Ecto neural progenitor cell (in vitro differentiated cells): Measurements from ENCODE around the gene ZDHHC23.

Experiments used
- DNase-seq: peaks from one replicate; pipeline ENCODE4 v3.0.0-alpha.2; 2018; ENCODE audit warnings: low spot score

The ZDHHC23 gene

DNA sequence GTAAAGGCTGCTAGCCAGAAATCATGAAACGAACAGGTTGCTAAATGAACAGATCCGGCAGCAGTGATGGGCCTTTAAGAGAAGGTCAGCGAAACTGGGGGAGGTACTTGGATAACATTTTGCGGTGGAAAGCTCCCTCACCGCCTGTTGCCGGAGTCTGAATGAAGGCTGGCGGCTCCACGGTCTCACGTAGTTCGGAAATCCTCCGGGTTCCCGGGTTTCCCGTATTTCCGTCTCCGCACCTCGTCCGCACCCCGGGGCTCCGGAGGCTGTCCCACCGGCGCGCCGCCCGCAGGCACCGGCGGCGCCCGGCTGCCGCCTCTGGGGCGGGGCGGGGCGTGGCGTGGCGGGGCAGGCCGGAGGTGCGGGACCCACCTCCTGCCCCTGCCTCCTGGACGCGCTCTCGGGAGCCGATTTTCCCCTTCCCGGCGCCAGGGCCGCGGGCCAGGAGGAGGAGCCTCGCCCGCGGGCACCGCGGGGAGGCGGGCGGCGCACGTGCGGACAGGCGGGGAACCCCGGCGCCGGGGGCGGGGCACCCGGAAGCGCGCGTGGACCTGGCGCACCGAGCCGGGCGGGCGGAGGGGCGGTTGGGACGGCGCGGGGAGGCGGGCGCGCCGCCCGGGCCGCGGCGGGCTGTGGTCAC lies at the start of gene ZDHHC23:
TSS of gene ZDHHC23 (plus strand) at position 642 of the 643 bp plus-strand sequence. CDS start 790 bp downstream, outside the sequence.
- DNase-seq = peak; percentile 79

GRCh38 chr3:113898892-113899291 lies 48.9 kb upstream of the ZDHHC23 start:
- no peak for DNase-seq

- no peak for DNase-seq
These were observed 41.2 kb upstream of the ZDHHC23 start for GRCh38 chr3:113906568-113907140.

GRCh38 chr3:113908133-113908532 lies 39.7 kb upstream of the ZDHHC23 start:
- no peak for DNase-seq

GRCh38 chr3:113910966-113911365 lies 36.8 kb upstream of the ZDHHC23 start:
- DNase-seq = no peak

DNA sequence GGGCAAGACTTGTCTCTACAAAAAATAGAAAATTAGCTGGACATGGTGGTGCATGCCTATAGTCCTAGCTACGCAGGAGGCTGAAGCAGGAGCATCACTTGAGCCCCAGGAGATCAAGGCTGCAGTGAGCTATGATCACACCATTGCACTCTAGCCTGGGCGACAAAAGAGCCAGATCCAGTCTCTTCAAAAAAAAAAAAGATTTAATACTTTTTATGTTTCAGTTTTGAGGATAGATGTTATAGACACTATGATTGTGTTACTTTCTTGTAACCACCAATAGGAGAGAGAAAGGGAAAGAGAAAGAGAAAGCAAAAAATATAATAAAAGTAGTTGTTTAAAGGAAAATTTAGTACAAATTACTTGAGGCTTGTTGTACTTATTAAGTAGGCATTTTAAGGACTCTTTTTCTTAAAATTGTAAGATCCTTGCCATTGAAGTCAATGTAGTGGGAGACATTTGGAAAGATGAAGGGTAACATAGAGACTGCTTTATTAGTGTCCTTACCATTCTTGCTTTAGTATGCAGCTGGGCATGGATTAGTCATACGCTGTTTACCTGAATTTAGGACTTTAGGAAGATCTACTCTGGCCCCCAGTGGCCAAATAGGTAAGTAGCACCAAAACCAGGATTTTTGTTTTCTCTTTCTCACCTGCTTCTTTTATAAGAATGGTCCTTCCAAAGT lies 35.1 kb upstream of the ZDHHC23 start:
- DNase-seq = no peak

- DNase-seq = no peak
These were observed 33.2 kb upstream of the ZDHHC23 start for GRCh38 chr3:113914646-113915045.

DNA sequence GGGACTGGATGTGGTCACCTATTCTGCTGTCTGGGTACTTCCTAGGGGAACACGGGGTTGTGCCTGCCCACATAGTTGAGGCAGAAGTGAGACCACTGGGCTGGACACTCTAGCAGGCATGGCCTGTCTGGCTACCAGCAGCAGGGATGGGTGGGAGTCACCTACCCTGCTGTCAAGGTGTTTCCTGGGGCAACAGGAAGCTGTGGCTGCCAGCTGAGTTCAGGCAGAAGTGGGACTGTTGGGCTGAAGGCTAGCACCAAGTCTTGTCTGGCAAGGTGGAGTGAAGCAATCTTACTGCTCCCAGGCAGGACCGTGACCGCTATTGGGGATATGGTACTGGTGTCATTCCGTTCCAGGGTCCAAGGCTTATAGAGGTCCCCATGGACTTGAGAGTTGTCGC lies 20.3 kb upstream of the ZDHHC23 start:
- no peak for DNase-seq

GRCh38 chr3:113946831-113947230 lies 982 bp upstream of the ZDHHC23 start:
- no peak for DNase-seq

- peak; percentile 74 for DNase-seq
These were observed 453 bp downstream of the ZDHHC23 start for GRCh38 chr3:113948015-113948917.

DNA sequence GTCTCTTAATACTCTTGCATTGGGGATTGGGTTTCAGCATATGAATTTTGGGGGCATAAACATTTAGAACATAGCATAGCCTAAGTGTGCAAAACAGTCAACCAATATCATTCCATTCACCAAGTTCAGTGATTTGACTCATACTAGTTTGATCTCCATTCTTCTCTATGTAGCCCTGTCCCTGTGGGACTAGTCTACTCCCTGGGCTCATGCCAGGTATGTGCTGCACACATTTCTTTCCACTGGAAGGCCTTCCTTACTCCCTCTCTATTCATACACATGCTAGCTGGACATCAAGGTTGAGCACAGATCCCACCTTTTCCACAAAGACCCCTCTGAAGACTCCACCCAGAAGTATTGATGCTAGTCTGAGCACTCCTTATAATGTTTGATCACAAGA lies 5.1 kb downstream of the ZDHHC23 start:
- no peak for DNase-seq

- no peak for DNase-seq
These were observed 5.9 kb downstream of the ZDHHC23 start for GRCh38 chr3:113953677-113954076.

DNA sequence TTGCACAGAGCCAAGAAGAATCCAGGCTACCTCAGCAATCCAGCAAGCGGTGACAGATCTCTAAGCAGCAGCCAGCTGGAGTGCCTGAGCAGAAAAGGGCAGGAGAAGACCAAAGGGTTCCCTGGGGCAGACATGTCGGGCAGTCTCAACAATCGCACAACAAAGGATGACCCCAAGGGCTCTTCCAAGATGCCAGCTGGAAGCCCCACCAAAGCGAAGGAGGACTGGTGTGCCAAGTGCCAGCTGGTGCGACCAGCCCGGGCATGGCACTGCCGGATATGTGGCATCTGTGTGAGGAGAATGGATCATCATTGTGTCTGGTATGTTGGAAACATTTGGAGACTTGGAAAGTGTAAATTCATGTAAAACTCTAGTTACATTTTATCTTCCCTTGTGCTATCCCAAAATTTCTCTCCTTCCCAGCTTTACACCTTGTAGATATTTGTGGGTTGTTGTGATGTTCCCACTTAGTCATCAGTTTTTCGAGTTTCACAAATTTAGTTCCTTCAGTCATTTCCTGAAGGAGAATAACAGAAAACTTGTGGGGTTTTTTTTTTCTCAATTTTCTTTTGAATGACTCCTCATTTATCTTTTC lies 6.4 kb downstream of the ZDHHC23 start:
- no peak for DNase-seq

- DNase-seq = no peak
These were observed 16.1 kb downstream of the ZDHHC23 start for GRCh38 chr3:113963879-113964278.

- no peak for DNase-seq
These were observed 18.4 kb downstream of the ZDHHC23 start for GRCh38 chr3:113966172-113966571.

DNA sequence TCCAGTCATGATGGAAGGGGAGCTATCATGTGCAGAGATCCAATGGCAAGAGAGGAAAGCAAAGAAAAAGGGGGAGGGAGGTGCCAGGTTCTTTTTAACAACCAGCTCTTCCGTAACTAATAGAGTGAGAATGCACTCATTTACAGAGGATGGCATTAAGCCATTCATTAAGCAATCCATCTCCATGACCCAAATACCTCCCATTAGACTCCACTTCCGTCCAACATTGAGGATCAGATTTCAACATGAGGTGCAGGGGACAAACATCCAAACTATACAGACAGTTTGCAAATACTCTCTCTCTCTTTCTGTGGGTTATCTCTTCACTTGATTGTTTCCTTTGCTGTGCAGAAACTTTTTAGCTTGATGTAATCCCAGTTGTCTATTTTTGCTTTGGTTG lies 21.2 kb downstream of the ZDHHC23 start:
- no peak for DNase-seq

GRCh38 chr3:113977822-113978221 lies 30.0 kb downstream of the ZDHHC23 start:
- no peak for DNase-seq

- no peak for DNase-seq
These were observed 32.1 kb downstream of the ZDHHC23 start for GRCh38 chr3:113979916-113980315.

- no peak for DNase-seq
These were observed 34.0 kb downstream of the ZDHHC23 start for GRCh38 chr3:113981803-113982202.

- no peak for DNase-seq
These were observed 35.7 kb downstream of the ZDHHC23 start for GRCh38 chr3:113983544-113983943.

GRCh38 chr3:113985541-113985940 lies 37.7 kb downstream of the ZDHHC23 start:
- no peak for DNase-seq

- no peak for DNase-seq
These were observed 57.7 kb downstream of the ZDHHC23 start for GRCh38 chr3:114005481-114005880.
